ENCODE results near the gene SLC2A9. TPM values are rescaled to one million over a fixed set of nuclear protein-coding genes. Genes with fewer than 3 reads are reported as not detected.

The SLC2A9 gene
- total RNA-seq, 2 experiments from 2014 or later, result not detected

- Histone ChIP-seq H3K4me1 (ENCODE audit: insufficient read depth, low read length, poor library complexity, severe bottlenecking) (no peaks in the 10 kb centered on the region), H4K20me1 (ENCODE audit: insufficient read depth, low read length) (no peaks in the 10 kb centered on the region), H3K9me2 (ENCODE audit: insufficient read depth, low read length) (no peaks in the 10 kb centered on the region), H3K79me2 (ENCODE audit: insufficient read depth, low read depth, low read length) (no peaks in the 10 kb centered on the region), H3K9me3 (ENCODE audit: low read length) (no peaks in the 10 kb centered on the region), H3K4me3 (ENCODE audit: low read depth, low read length, poor library complexity, severe bottlenecking) (no peak overlapping the region), H3K36me3 (ENCODE audit: insufficient read depth, low read length) (no peaks in the 10 kb centered on the region), H2AFZ (ENCODE audit: low read length) (no peak overlapping the region), H3K27ac (ENCODE audit: low read depth, low read length, poor library complexity, severe bottlenecking) (no peak overlapping the region), H3K4me2 (ENCODE audit: low read length) (no peak overlapping the region)
- TF ChIP-seq EZH2phosphoT487 (IDR thresholded peaks at IDR 0.05; ENCODE audit: borderline replicate concordance, low read depth, low read length) (no peak), CTCF (conservative IDR thresholded peaks at IDR 0.05; ENCODE audit: low read length) (no peak)
- intact Hi-C loops (cut with micrococcal nuclease; ENCODE audit: unreplicated experiment), result no loop called here
- ChIA-PET POLR2A (no interaction called here), CTCF (ENCODE audit: unreplicated experiment) (no interaction called here)
- no TSS peak for BruUV-seq (replicated peaks)
- DNase-seq (ENCODE audit: low spot score), result no peak
These were observed 32.9 kb downstream of the SLC2A9 start for GRCh38 chr4:9988363-9988749.

DNA sequence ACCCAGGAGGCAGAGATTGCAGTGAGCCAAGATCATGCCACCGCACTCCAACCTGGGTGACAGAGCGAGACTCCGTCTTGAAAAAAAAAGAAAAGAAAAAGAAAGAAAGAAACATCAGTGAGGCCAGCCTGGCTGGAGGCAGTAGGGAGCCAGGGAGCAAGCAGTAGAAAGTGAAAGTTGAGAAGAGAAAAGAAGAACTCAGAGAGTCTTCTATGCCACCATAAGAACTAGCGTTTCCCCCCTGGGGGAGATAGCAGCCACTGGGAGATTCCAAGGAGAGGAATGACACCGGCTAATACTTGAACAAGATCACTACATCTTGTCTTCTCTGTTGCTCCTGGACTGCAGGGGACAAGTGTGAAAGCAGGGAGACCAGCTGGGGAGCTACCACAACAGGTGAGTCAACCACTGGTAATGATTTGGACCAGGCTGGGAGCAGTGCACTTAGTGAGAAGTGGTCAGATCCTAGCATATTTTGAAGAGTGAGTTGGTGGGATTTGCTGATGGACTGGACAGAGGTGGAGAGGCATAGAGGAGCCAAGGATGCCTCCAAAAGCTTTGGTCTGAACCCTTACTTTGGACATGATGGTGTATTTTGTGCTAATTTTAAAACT, 33.4 kb downstream of the SLC2A9 start:
- no peak overlapping the region for H3K4me2 ChIP-seq (ENCODE audit: low read length)
- H2AFZ ChIP-seq (ENCODE audit: low read length), result no peak overlapping the region
- BruUV-seq (replicated peaks), result no TSS peak
- no peaks in the 10 kb centered on the region for H3K9me3 ChIP-seq (ENCODE audit: low read length)
- CTCF ChIA-PET (ENCODE audit: unreplicated experiment), result no interaction called here
- DNase-seq (ENCODE audit: low spot score), result no peak
- intact Hi-C loops (cut with micrococcal nuclease; ENCODE audit: unreplicated experiment), result no loop called here
- H3K4me1 ChIP-seq (ENCODE audit: insufficient read depth, low read length, poor library complexity, severe bottlenecking), result no peaks in the 10 kb centered on the region
- no peak for TF ChIP-seq EZH2phosphoT487 (IDR thresholded peaks at IDR 0.05; ENCODE audit: borderline replicate concordance, low read depth, low read length)
- no peak for TF ChIP-seq CTCF (conservative IDR thresholded peaks at IDR 0.05; ENCODE audit: low read length)
- H3K4me3 ChIP-seq (ENCODE audit: low read depth, low read length, poor library complexity, severe bottlenecking), result no peak overlapping the region
- H3K79me2 ChIP-seq (ENCODE audit: insufficient read depth, low read depth, low read length), result no peaks in the 10 kb centered on the region
- no peaks in the 10 kb centered on the region for H4K20me1 ChIP-seq (ENCODE audit: insufficient read depth, low read length)
- H3K27ac ChIP-seq (ENCODE audit: low read depth, low read length, poor library complexity, severe bottlenecking), result no peak overlapping the region
- H3K9me2 ChIP-seq (ENCODE audit: insufficient read depth, low read length), result no peaks in the 10 kb centered on the region
- POLR2A ChIA-PET, result no interaction called here
- no peaks in the 10 kb centered on the region for H3K36me3 ChIP-seq (ENCODE audit: insufficient read depth, low read length)

DNA sequence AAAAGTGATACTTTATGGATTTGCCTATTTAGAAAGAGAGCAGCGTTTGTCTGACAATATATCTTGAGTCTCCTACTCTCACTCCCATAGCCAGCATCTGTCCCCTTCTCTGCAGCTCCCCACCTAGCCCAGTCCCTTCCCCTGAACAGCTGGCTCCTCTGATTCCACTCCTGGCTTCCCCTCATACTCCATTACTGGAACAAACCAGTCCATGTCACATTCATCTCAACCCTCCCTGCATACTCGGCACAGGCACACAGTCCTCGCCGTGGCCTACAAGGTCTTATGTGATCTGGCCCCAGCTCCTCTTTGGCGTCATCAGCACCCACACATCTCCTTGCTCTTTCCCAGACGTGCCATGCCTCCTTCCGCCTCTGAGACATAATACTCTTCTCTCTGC, 36.7 kb downstream of the SLC2A9 start:
- no peak overlapping the region for H3K4me2 ChIP-seq (ENCODE audit: low read length)
- H3K4me3 ChIP-seq (ENCODE audit: low read depth, low read length, poor library complexity, severe bottlenecking), result no peak overlapping the region
- no peaks in the 10 kb centered on the region for H3K4me1 ChIP-seq (ENCODE audit: insufficient read depth, low read length, poor library complexity, severe bottlenecking)
- no peaks in the 10 kb centered on the region for H3K9me2 ChIP-seq (ENCODE audit: insufficient read depth, low read length)
- TF ChIP-seq CTCF (conservative IDR thresholded peaks at IDR 0.05; ENCODE audit: low read length) (no peak), EZH2phosphoT487 (IDR thresholded peaks at IDR 0.05; ENCODE audit: borderline replicate concordance, low read depth, low read length) (no peak)
- BruUV-seq (replicated peaks), result no TSS peak
- H3K27ac ChIP-seq (ENCODE audit: low read depth, low read length, poor library complexity, severe bottlenecking), result no peak overlapping the region
- POLR2A ChIA-PET, result interaction anchor here (0.6 kb wide), 1 partner anchor 33 kb away, joined by 3 read pairs; no protein-coding TSS in a partner anchor
- no peak overlapping the region for H2AFZ ChIP-seq (ENCODE audit: low read length)
- CTCF ChIA-PET (ENCODE audit: unreplicated experiment), result no interaction called here
- no peak for DNase-seq (ENCODE audit: low spot score)
- H3K9me3 ChIP-seq (ENCODE audit: low read length), result no peaks in the 10 kb centered on the region
- intact Hi-C loops (cut with micrococcal nuclease; ENCODE audit: unreplicated experiment), result no loop called here
- no peaks in the 10 kb centered on the region for H3K36me3 ChIP-seq (ENCODE audit: insufficient read depth, low read length)
- no peaks in the 10 kb centered on the region for H3K79me2 ChIP-seq (ENCODE audit: insufficient read depth, low read depth, low read length)
- no peaks in the 10 kb centered on the region for H4K20me1 ChIP-seq (ENCODE audit: insufficient read depth, low read length)

Data from OCI-LY7 (cell line).